ENCODE measurements around the gene CALM1.

Gene CALM1

DNA sequence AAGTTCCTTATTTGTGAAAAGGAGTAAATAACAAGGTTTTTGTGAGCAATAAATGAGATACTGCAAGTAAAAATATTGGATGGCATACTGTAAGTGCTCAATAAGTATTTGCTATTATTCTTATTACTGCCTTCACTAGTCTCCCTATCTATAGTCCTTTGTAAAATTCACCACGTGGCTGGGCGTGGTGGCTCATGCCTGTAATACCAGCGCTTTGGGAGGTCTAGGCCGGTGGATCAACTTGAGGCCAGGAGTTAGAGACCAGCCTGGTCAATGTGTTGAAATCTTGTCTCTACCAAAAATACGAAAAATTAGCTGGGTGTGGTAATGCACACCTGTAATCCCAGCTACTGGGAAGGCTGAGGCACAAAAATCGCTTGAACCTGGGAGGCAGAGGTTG is 18.6 kb upstream of the CALM1 start:
- TF ChIP-seq, protein P1, sequence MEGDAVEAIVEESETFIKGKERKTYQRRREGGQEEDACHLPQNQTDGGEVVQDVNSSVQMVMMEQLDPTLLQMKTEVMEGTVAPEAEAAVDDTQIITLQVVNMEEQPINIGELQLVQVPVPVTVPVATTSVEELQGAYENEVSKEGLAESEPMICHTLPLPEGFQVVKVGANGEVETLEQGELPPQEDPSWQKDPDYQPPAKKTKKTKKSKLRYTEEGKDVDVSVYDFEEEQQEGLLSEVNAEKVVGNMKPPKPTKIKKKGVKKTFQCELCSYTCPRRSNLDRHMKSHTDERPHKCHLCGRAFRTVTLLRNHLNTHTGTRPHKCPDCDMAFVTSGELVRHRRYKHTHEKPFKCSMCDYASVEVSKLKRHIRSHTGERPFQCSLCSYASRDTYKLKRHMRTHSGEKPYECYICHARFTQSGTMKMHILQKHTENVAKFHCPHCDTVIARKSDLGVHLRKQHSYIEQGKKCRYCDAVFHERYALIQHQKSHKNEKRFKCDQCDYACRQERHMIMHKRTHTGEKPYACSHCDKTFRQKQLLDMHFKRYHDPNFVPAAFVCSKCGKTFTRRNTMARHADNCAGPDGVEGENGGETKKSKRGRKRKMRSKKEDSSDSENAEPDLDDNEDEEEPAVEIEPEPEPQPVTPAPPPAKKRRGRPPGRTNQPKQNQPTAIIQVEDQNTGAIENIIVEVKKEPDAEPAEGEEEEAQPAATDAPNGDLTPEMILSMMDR (IDR thresholded peaks at IDR 0.05; ENCODE audit: extremely low read depth, missing control alignments) = no peak
- DNase-seq (ENCODE audit: low spot score) = no peak

DNA sequence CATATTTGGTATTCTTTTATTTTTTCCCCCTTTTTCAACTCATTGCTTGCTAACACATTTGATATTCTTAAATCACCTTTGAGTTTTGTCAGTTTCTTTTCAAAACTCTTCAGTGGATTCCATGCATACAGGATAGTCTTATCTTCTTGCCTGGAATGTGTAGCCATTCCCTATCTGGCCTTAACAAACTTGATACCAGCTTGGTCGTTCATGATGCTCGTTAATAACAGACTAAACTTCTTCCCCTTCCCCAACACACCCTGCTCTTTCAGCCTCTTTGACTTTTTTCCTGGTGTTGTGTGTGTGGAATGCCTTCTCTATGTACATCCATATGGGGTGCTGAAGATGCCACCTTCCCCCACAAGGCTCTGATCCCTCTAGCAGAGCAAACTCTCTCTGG is 17.7 kb upstream of the CALM1 start:
- no peak for DNase-seq (ENCODE audit: low spot score)
- TF ChIP-seq, protein P1 (IDR thresholded peaks at IDR 0.05; ENCODE audit: extremely low read depth, missing control alignments) = no peak

DNA sequence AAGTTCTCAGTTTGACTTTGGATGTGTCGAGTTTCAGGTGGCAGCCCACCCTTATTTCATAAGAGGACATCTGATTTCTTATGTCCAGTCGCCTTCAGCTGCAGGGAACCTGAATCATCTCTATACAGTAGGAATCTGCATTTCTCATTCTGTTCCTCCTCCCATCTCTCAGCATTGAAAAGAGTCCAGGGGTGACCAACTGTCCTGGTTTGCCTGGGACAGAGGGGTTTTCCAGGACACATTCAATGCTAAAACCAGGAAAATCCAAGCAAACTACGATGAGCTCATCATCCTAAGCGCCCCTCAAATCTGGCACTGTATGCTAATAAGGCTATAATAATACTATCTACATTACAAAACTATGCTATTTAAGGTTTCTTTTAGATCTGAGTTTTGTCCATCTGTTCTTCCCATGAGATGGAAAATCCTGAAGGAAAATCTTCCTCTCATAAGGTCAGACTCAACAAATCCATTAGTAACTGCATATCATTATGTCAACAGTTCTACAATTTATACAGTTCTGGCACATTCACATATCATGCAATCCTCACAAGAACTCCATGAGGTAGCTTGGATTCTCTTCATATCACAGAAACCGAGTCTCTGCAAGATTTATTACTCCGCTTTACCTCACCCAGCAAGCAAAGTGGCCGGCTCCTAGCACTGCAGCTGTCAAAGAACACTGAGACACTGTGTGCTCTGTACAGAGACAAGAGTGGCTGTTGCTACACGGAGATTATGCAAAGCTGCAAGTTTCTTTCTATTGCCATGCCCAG is 15.6 kb upstream of the CALM1 start:
- TF ChIP-seq, protein P1 (IDR thresholded peaks at IDR 0.05; ENCODE audit: extremely low read depth, missing control alignments) = no peak
- DNase-seq (ENCODE audit: low spot score) = no peak

DNA sequence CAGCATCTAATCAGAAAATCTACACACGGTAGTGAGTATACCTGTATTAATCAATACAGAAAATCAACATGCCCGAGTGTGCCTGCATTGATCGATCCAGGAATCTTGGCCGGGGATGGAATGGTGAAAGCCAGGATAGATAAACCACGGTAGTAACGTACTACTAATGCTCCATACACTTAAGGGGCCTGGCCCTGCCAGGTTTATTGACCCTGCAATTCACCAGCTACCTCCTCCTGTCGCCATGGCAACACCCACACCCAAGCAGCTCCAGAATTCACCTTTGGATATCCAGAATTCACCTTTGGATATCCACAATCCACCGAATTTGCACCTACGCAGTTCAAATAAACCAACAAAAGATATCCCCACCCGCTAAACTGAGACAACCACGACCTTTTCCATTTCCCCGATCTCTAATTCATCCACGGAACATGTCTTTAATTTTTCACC is 14.8 kb upstream of the CALM1 start:
- no peak for DNase-seq (ENCODE audit: low spot score)

DNA sequence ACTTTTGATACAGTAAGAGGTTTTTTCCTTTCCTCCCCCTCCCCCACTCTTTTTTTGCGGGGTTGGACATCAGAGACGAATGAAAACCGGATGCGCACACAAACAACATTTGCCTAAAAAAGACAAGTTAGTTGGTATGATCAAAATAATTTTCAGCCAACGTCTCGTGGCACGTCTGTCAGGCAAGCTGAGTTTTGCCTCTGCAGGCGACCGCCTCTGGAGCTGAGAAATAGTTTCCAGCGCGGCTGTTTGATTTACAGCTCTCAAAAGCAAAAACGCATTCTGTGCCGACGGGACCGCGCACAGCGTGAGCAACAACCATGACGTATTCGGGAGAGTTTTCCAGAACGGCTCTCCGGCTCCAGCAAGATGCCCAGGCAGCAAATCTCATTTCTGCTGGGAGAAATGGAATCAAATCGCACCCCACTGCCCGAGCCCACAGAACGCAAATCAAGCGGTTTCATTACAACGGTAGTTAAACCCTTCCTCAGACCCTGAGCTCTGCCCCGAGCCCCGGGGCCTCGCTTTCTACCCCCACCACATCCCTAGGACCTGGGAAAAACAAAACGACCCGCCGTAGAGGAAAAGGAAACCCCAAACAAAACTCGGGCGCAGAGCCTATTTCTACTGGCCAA is 14.2 kb upstream of the CALM1 start:
- peak; percentile 24 for DNase-seq (ENCODE audit: low spot score)
- TF ChIP-seq, protein P1 (IDR thresholded peaks at IDR 0.05; ENCODE audit: extremely low read depth, missing control alignments) = no peak

More for the DNA sequence above, 14.8 kb upstream of the CALM1 start:
- TF ChIP-seq, protein P1 (IDR thresholded peaks at IDR 0.05; ENCODE audit: extremely low read depth, missing control alignments) = no peak

DNA sequence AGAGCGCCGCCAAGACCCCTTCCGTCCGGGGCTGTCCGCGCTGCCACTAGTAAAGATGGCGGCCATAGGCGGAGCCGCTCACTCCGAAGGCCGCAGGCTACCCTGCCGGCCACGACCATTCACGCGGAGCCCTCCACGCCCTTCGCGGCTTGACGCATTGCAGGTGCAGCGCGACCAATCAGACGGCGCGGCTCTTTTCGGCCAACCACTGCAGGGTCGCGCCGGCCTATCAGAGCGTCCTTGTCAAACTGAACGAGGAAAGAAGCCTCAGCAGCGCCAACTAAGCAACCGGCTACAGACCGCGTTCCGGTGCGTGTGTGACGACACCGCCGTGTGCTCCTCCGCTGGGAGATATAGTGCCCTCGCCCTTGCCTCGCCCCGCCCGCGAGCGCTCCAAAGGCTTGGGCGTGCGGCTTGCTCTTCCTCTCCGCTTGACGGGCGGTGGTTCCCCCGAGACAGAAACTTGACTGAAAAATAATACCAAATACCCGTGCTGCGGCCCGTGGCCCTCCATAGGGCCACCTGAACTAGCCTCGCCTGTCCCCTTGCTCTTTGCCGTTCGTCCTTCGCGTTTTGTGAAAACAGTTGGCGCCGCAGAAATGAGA is 13.6 kb upstream of the CALM1 start:
- TF ChIP-seq, protein P1 (IDR thresholded peaks at IDR 0.05; ENCODE audit: extremely low read depth, missing control alignments) = no peak
- DNase-seq (ENCODE audit: low spot score) = peak; percentile 94
